ENCODE measurements around the gene ELN.
A peak's percentile ranks its signal among the peaks of the same experiment; 100 is the strongest.

ELN gene

DNA sequence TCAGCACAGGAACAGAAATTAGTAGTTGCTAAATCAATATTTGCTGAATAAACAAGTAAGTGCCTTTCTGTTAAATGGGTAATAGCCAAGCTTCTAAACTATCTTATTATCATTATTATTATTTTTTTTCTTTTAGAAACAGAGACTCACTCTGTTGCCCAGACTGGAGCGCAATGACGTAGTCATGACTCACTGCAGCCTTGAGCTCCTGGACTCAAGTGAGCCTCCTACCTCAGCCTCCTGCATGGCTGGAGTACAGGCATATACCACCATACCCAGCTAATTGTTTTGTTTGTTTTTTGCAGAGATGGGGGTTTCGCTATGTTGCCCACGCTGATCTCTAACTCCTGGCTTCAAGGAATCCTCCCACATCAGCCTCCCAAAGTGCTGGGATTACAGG lies 12.3 kb upstream of the ELN start:
- TF ChIP-seq, protein P1, sequence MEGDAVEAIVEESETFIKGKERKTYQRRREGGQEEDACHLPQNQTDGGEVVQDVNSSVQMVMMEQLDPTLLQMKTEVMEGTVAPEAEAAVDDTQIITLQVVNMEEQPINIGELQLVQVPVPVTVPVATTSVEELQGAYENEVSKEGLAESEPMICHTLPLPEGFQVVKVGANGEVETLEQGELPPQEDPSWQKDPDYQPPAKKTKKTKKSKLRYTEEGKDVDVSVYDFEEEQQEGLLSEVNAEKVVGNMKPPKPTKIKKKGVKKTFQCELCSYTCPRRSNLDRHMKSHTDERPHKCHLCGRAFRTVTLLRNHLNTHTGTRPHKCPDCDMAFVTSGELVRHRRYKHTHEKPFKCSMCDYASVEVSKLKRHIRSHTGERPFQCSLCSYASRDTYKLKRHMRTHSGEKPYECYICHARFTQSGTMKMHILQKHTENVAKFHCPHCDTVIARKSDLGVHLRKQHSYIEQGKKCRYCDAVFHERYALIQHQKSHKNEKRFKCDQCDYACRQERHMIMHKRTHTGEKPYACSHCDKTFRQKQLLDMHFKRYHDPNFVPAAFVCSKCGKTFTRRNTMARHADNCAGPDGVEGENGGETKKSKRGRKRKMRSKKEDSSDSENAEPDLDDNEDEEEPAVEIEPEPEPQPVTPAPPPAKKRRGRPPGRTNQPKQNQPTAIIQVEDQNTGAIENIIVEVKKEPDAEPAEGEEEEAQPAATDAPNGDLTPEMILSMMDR (IDR thresholded peaks at IDR 0.05; ENCODE audit: unreplicated experiment in 3 of 3), result no peak

DNA sequence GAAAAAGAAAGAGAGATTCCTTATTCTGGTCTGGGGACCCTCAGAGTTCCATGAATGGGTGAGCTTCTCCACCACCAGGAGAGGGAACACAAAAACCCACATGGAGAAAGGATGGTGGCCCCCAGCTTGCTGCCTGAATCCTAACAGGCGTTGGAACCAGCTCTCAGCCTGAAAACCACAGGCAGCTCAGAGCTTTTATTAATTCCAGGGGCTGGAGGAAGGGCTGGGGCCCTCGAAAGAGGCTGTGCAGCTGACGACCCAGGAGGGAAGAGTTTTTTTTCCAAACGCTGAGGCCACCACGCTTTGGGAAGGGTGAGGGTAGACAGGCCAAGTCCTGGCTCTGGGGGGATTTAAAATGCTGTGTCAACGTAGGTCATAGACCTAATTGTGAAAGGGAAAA lies 10.8 kb upstream of the ELN start:
- H3K27me3 Mint-ChIP-seq (ENCODE audit: low read depth), result peaks cover 17% of the 10 kb centered on the region
- H3K27ac Mint-ChIP-seq, result peak overlapping the region; percentile 44 to 70 (median 67)
- no peaks in the 10 kb centered on the region for H3K36me3 Mint-ChIP-seq (ENCODE audit: low read depth)
- H3K9me3 Mint-ChIP-seq, result no peaks in the 10 kb centered on the region
- TF ChIP-seq, protein P1 (IDR thresholded peaks at IDR 0.05; ENCODE audit: unreplicated experiment in 3 of 3), result no peak
- H3K4me3 Mint-ChIP-seq, result no peak overlapping the region
- H3K4me1 Mint-ChIP-seq, result peaks cover 19% of the 10 kb centered on the region

More for the DNA sequence above, 12.3 kb upstream of the ELN start:
- Mint-ChIP-seq H3K36me3 (ENCODE audit: low read depth) (no peaks in the 10 kb centered on the region), H3K27me3 (ENCODE audit: low read depth) (peaks cover 17% of the 10 kb centered on the region), H3K27ac (peak overlapping the region in 2 of 3 experiments; percentile 39 to 42), H3K4me3 (no peak overlapping the region), H3K9me3 (no peaks in the 10 kb centered on the region), H3K4me1 (peaks cover 19% of the 10 kb centered on the region)

DNA sequence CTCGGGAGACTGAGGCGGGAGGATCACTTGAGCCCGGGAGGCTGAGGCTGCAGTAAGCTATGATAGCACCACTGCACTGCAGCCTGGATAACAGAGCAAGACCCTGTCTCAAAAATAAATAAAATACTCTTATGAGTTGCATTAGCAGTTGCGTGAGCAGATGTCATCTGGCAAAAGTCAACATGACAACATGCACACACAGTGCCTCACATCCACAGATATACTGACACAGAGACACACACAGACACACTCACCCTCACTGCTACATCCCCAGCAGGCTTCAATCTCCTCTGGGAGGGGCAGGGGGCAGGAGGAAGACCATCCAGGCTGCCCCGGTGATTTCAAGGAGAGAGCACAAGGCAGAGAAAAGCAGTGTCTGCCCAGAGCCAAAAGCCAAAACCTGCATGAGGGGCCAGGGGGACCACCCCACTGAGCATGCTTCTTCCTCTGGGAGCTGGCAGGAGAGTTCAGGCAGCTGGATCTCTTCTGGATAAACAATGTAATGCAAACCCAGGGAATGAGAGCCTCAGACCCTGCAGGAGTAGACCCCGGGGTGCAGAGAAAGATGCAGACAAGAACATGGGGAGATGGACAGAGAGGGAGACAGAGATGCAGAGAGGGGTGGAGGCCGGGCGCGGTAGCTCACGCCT lies 9.6 kb upstream of the ELN start:
- peaks cover 27% of the 10 kb centered on the region for H3K4me1 Mint-ChIP-seq
- H3K27me3 Mint-ChIP-seq (ENCODE audit: low read depth), result peaks cover 27% of the 10 kb centered on the region
- H3K9me3 Mint-ChIP-seq, result no peaks in the 10 kb centered on the region
- no peaks in the 10 kb centered on the region for H3K36me3 Mint-ChIP-seq (ENCODE audit: low read depth)
- TF ChIP-seq, protein P1 (IDR thresholded peaks at IDR 0.05; ENCODE audit: unreplicated experiment in 3 of 3), result no peak
- H3K4me3 Mint-ChIP-seq, result peak overlapping the region in 2 of 3 experiments; percentile 43 to 47
- H3K27ac Mint-ChIP-seq, result peak overlapping the region; percentile 39 to 86 (median 70)

DNA sequence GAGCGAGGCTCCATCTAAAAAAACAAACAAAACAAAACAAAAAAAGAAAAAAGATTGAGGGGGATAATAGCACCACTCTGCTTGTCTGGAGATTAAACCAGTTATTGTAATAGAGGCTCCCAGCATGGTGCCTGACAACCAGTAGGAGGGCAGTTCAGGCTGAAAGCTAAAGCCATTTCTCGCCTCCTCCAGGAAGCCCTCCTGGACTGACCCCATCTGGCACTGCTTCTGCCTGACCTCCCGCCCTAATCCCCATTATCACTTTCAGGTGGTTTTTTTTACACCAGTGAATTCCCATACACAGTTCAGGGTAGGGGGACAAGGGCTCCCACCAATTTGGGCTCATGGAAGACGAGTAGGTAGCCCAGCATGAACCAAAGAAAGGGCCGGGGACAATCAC lies 8.8 kb upstream of the ELN start:
- no peaks in the 10 kb centered on the region for H3K9me3 Mint-ChIP-seq
- TF ChIP-seq, protein P1 (IDR thresholded peaks at IDR 0.05; ENCODE audit: unreplicated experiment in 3 of 3), result no peak
- peaks cover 30% of the 10 kb centered on the region for H3K4me1 Mint-ChIP-seq
- H3K4me3 Mint-ChIP-seq, result no peak overlapping the region
- H3K36me3 Mint-ChIP-seq (ENCODE audit: low read depth), result no peaks in the 10 kb centered on the region
- no peak overlapping the region for H3K27ac Mint-ChIP-seq
- peaks cover 35% of the 10 kb centered on the region for H3K27me3 Mint-ChIP-seq (ENCODE audit: low read depth)

DNA sequence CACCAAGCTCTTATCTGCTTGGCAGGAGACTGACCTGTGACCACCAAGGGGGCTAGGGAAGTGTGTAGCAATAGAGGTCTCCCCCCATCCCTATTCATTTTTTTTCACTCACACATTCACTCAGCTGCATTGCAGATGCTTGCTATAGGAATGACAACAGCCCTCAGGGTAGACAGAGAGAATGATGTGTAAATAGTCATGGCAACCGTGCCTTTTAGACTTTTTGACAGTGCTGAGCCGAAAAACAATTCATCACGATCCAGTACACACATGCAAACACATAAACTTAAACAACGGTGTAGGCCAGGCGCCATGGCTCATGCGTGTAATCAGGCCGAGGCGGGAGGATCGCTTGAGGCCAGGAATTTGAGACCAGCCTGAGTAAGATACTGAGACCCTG lies 7.6 kb upstream of the ELN start:
- no peak overlapping the region for H3K27ac Mint-ChIP-seq
- no peak overlapping the region for H3K4me3 Mint-ChIP-seq
- H3K27me3 Mint-ChIP-seq (ENCODE audit: low read depth), result peaks cover 35% of the 10 kb centered on the region
- peaks cover 33% of the 10 kb centered on the region for H3K4me1 Mint-ChIP-seq
- TF ChIP-seq, protein P1 (IDR thresholded peaks at IDR 0.05; ENCODE audit: unreplicated experiment in 3 of 3), result no peak
- H3K36me3 Mint-ChIP-seq (ENCODE audit: low read depth), result no peaks in the 10 kb centered on the region
- H3K9me3 Mint-ChIP-seq, result no peaks in the 10 kb centered on the region
